RWPE2 (cell line): ENCODE measurements around the gene UNC79.

ENCODE experiments used
- ATAC-seq: fragments of 200-7000 bp; cut with Tn5 transposase; 3 replicates; pipeline ENCODE4 v1.9.1; 2021; ENCODE audit warnings: low read depth
- DNase-seq: peaks from one replicate; pipeline ENCODE4 v3.0.0-alpha.2; 2020; ENCODE audit warnings: low spot score
- H3K27ac ChIP-seq: fragments of 450-650 bp; 2 replicates; pipeline ENCODE4 v1.5.1; 2017; ENCODE audit warnings: mild to moderate bottlenecking; ENCODE audit not compliant: poor library complexity, severe bottlenecking
- H3K27me3 ChIP-seq: fragments of 250-450 bp; sonication (Bioruptor Pico); 2 replicates; pipeline ENCODE4 v1.5.1; 2021; ENCODE audit warnings: mild to moderate bottlenecking, moderate library complexity; ENCODE audit not compliant: insufficient read depth, poor library complexity, severe bottlenecking
- H3K36me3 ChIP-seq: fragments of 250-450 bp; sonication (Bioruptor Pico); 2 replicates; pipeline ENCODE4 v1.5.1; 2020; ENCODE audit warnings: low read depth, mild to moderate bottlenecking, moderate library complexity
- H3K4me1 ChIP-seq: fragments of 250-450 bp; sonication (Bioruptor Pico); 2 replicates; pipeline ENCODE4 v1.5.1; 2021; ENCODE audit warnings: mild to moderate bottlenecking, moderate library complexity; ENCODE audit not compliant: insufficient read depth, poor library complexity, severe bottlenecking
- H3K4me3 ChIP-seq: fragments of 250-450 bp; sonication (Bioruptor Pico); 2 replicates; pipeline ENCODE4 v1.5.1; 2021; ENCODE audit warnings: mild to moderate bottlenecking, moderate library complexity; ENCODE audit not compliant: severe bottlenecking
- H3K9me3 ChIP-seq: fragments of 250-450 bp; sonication (Bioruptor Pico); 2 replicates; pipeline ENCODE4 v1.5.1; 2021; ENCODE audit warnings: mild to moderate bottlenecking, moderate library complexity; ENCODE audit not compliant: severe bottlenecking
- TF ChIP-seq, protein P1 (sequence below): fragments of 450-650 bp; IDR thresholded peaks from one replicate; pipeline ENCODE4 v1.5.1; 2017; ENCODE audit warnings: mild to moderate bottlenecking, moderate library complexity; ENCODE audit not compliant: poor library complexity, severe bottlenecking

UNC79 gene

DNA sequence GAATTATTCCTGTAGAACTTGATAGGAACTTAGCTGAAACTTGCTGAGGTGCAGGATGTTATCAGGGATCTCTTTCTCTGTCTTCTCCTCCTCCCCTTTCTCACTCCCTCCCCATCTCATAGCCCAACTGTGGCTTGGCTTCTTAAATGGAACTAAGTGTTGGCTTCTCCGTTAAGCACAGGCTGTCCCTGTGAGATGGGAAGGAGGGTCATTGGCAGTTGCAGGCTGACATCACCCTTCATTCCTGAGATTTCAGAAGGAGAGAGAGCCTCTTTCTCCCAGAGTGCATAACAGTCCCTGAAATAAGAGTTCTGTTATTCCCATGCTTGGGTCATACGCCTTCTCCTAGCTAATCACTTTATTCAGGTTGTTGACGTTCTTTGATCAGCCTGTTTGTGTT lies 162.0 kb downstream of the UNC79 start:
- Histone ChIP-seq H3K27ac (no peak overlapping the region), H3K4me1 (no peaks in the 10 kb centered on the region), H3K36me3 (no peaks in the 10 kb centered on the region), H3K4me3 (no peak overlapping the region), H3K27me3 (peaks cover 11% of the 10 kb centered on the region), H3K9me3 (no peaks in the 10 kb centered on the region)
- TF ChIP-seq, protein P1, sequence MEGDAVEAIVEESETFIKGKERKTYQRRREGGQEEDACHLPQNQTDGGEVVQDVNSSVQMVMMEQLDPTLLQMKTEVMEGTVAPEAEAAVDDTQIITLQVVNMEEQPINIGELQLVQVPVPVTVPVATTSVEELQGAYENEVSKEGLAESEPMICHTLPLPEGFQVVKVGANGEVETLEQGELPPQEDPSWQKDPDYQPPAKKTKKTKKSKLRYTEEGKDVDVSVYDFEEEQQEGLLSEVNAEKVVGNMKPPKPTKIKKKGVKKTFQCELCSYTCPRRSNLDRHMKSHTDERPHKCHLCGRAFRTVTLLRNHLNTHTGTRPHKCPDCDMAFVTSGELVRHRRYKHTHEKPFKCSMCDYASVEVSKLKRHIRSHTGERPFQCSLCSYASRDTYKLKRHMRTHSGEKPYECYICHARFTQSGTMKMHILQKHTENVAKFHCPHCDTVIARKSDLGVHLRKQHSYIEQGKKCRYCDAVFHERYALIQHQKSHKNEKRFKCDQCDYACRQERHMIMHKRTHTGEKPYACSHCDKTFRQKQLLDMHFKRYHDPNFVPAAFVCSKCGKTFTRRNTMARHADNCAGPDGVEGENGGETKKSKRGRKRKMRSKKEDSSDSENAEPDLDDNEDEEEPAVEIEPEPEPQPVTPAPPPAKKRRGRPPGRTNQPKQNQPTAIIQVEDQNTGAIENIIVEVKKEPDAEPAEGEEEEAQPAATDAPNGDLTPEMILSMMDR = no peak
- no peak for ATAC-seq
- no peak for DNase-seq

DNA sequence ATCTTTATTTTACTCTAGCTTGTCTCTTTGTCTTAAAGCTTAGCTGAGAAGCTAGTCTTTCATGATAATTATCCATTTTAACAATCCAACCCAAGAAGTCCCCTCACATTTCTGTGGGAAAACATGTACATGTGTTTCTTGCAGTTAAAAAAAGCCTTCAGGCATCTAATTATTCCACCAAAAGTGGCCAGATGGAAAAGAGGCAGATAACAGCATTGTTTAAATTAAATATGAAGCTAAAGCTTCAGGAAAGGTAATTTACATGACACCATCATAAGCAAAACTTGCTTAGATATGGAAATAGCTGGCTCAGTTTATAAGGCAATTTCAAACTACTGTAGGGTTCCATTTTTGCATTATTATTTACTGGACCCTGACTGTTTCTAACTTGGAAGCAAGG lies 175.4 kb downstream of the UNC79 start:
- TF ChIP-seq, protein P1 = no peak
- ATAC-seq (no peak), DNase-seq (no peak)
- Histone ChIP-seq H3K9me3 (no peaks in the 10 kb centered on the region), H3K36me3 (no peaks in the 10 kb centered on the region), H3K4me1 (no peaks in the 10 kb centered on the region), H3K4me3 (no peak overlapping the region), H3K27ac (no peak overlapping the region), H3K27me3 (peaks cover 27% of the 10 kb centered on the region)

DNA sequence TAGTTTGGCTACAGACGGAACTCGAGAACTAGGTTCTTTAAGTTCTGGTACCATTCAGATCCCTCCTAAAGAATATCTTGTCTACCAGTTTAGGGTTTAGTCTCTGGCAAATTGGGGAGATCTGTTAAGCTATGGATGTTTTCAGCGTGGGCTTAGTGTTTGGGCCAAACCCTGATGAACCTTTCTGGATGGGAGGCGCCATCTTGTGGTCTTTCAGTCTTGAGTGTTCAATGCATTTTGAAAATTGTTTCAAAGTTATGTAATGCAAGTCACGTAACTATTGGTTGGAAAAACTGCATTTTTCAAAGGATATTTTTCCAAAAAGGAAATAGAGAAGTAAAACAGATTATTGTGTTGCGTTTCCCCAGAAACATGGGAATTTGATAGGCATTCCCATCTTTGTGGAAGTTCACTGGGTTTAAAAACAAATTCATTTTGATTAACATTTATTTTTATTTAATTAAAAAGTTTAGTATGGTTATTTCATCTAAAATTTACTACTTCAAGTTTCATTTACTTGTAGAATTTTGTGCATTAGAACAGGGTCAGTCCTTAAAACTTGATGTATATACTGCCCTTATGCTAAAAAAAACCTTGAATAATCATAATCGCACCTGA lies 188.5 kb downstream of the UNC79 start:
- DNase-seq (no peak), ATAC-seq (peak; percentile 58; the same call in 2 of the 3 replicates)
- no peak overlapping the region for H3K27ac ChIP-seq

DNA sequence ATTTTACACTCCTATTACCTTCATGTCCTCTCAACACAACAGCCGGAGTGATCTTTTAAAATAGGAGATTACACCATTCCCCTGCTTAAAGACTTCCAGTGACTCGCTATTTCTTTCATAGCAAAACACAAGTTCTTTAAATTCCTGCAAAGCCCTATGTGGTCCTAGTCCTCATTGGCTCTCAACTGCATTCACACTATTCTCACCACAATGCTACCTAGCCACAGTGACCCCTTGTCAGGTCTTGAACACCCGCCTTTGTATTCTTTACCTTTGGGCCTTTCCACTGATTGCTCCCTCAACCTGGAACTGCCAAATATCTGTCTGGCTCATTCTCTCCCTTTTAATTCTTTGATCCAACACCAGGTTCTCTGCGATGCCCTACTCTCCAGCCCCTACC lies 197.3 kb downstream of the UNC79 start:
- TF ChIP-seq, protein P1 = no peak
- no peak for ATAC-seq
- no peaks in the 10 kb centered on the region for H3K9me3 ChIP-seq
- no peak overlapping the region for H3K27ac ChIP-seq
- DNase-seq = no peak
- no peaks in the 10 kb centered on the region for H3K4me1 ChIP-seq
- no peak overlapping the region for H3K4me3 ChIP-seq
- H3K36me3 ChIP-seq = no peaks in the 10 kb centered on the region
- peaks cover 20% of the 10 kb centered on the region for H3K27me3 ChIP-seq

More for the DNA sequence above, 188.5 kb downstream of the UNC79 start:
- no peaks in the 10 kb centered on the region for H3K36me3 ChIP-seq
- H3K9me3 ChIP-seq = no peaks in the 10 kb centered on the region
- no peak overlapping the region for H3K4me3 ChIP-seq
- no peaks in the 10 kb centered on the region for H3K4me1 ChIP-seq
- H3K27me3 ChIP-seq = peaks cover 34% of the 10 kb centered on the region
- TF ChIP-seq, protein P1 = peak; percentile 90

DNA sequence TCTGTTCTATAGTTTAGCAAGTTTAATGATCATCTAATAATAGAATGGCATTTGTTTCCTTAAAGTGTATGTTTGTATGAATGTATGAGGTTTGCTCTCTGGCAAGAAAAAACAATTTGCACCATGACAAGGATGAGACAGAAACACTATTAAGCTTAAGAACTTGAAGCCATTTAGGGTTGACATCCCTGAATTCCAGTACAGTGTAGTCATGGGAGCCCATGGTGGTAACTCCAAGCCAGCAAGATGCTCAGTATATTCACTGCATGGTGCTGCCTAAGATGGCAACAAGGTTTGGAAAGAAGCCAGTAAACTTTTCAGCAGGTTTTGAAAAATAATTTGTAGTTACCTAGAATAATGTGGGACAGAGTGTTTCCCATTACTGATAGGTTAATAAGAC lies 198.9 kb downstream of the UNC79 start:
- ATAC-seq (no peak), DNase-seq (no peak)
- H3K4me3 ChIP-seq = no peak overlapping the region
- no peaks in the 10 kb centered on the region for H3K4me1 ChIP-seq
- H3K27me3 ChIP-seq = peaks cover 23% of the 10 kb centered on the region
- TF ChIP-seq, protein P1 = no peak
- H3K9me3 ChIP-seq = no peaks in the 10 kb centered on the region
- H3K36me3 ChIP-seq = no peaks in the 10 kb centered on the region
- no peak overlapping the region for H3K27ac ChIP-seq
